HEK293 (cell line): ENCODE measurements around the gene SPA17.
A peak's percentile ranks its signal among the peaks of the same experiment; 100 is the strongest.

Experiments used
- CTCF ChIA-PET: fragments of 350-600 bp; formaldehyde crosslinking; extraction: SDS; loops from one replicate; lab custom pipeline; 2021; ENCODE audit warnings: antibody characterized with exemption; lab: Yijun Ruan, JAX
- POLR2A ChIA-PET: fragments of 300-600 bp; formaldehyde crosslinking; extraction: SDS; loops from one replicate; lab custom pipeline; 2020; ENCODE audit warnings: antibody characterized with exemption, inconsistent platforms; lab: Yijun Ruan, JAX
- H3K27ac ChIP-seq: fragments of 200-500 bp; sonication (Bioruptor generic); 2 replicates; pipeline ENCODE4 v1.5.1; 2014; ENCODE audit warnings: low read depth, low read length, control low read depth, inconsistent platforms; ENCODE audit errors: extremely low read depth
- H3K36me3 ChIP-seq, 2 experiments: fragments of 200-500 bp in 1 of 2; sonication (Bioruptor generic) in 1 of 2; 1 replicate in 1 of 2; 2 replicates in 1 of 2; pipeline ENCODE4 v1.5.1; 2014 to 2017; ENCODE audit warnings: inconsistent platforms in 2 of 2, low read length in 2 of 2; ENCODE audit not compliant: control insufficient read depth in 2 of 2, insufficient read depth in 1 of 2
- H3K4me1 ChIP-seq: fragments of 200-500 bp; sonication (Bioruptor generic); 2 replicates; pipeline ENCODE4 v1.5.1; 2014; ENCODE audit warnings: mild to moderate bottlenecking, low read length, inconsistent platforms; ENCODE audit not compliant: control insufficient read depth, insufficient read depth
- H3K4me3 ChIP-seq: 2 replicates; pipeline ENCODE4 v1.5.1; 2011; ENCODE audit warnings: low read depth, mild to moderate bottlenecking, control low read depth, low read length, moderate library complexity
- H3K9me3 ChIP-seq: fragments of 200-500 bp; sonication (Bioruptor generic); 2 replicates; pipeline ENCODE4 v1.5.1; 2014; ENCODE audit warnings: low read depth, low read length, inconsistent platforms; ENCODE audit not compliant: control insufficient read depth, insufficient read depth
- ATF2 ChIP-seq: fragments of 450-650 bp; formaldehyde crosslinking; IDR thresholded peaks from 2 replicates; pipeline ENCODE4 v1.5.1; 2016; ENCODE audit warnings: missing biosample characterization, missing genetic modification characterization, low read depth
- GLIS1 ChIP-seq: fragments of 450-650 bp; formaldehyde crosslinking; IDR thresholded peaks from 2 replicates; pipeline ENCODE4 v1.5.1; 2016; ENCODE audit warnings: missing biosample characterization, missing genetic modification characterization
- HIC1 ChIP-seq: fragments of 450-650 bp; formaldehyde crosslinking; IDR thresholded peaks from 2 replicates; pipeline ENCODE4 v1.5.1; 2016; ENCODE audit warnings: missing biosample characterization, missing genetic modification characterization
- HOXC10 ChIP-seq: sonication (generic); formaldehyde crosslinking; IDR thresholded peaks from 2 replicates; pipeline ENCODE4 v1.8.1; 2023; ENCODE audit warnings: mild to moderate bottlenecking, missing genetic modification reagents
- OSR2 ChIP-seq: fragments of 450-650 bp; formaldehyde crosslinking; IDR thresholded peaks from 2 replicates; pipeline ENCODE4 v1.5.1; 2016; ENCODE audit warnings: missing biosample characterization, missing genetic modification characterization
- SCRT1 ChIP-seq: fragments of 450-650 bp; formaldehyde crosslinking; IDR thresholded peaks from 2 replicates; pipeline ENCODE4 v1.5.1; 2016; ENCODE audit warnings: missing biosample characterization, missing genetic modification characterization, borderline replicate concordance
- ZBTB6 ChIP-seq: fragments of 450-650 bp; formaldehyde crosslinking; IDR thresholded peaks from 2 replicates; pipeline ENCODE4 v1.5.1; 2017; ENCODE audit warnings: missing biosample characterization, missing genetic modification characterization
- ZFP41 ChIP-seq: fragments of 450-650 bp; formaldehyde crosslinking; IDR thresholded peaks from 2 replicates; pipeline ENCODE4 v1.5.1; 2016; ENCODE audit warnings: missing biosample characterization, missing genetic modification characterization, borderline replicate concordance
- ZIC2 ChIP-seq: fragments of 450-650 bp; formaldehyde crosslinking; IDR thresholded peaks from 2 replicates; pipeline ENCODE4 v1.5.1; 2016; ENCODE audit warnings: missing biosample characterization, missing genetic modification characterization
- ZNF248 ChIP-seq: fragments of 450-650 bp; formaldehyde crosslinking; IDR thresholded peaks from 2 replicates; pipeline ENCODE4 v1.5.1; 2017; ENCODE audit warnings: missing biosample characterization, missing genetic modification characterization
- ZNF266 ChIP-seq: fragments of 450-650 bp; formaldehyde crosslinking; IDR thresholded peaks from 2 replicates; pipeline ENCODE4 v1.5.1; 2016; ENCODE audit warnings: missing biosample characterization, missing genetic modification characterization, low read depth
- ZNF280D ChIP-seq: fragments of 450-650 bp; formaldehyde crosslinking; IDR thresholded peaks from 2 replicates; pipeline ENCODE4 v1.5.1; 2016; ENCODE audit warnings: missing biosample characterization, missing genetic modification characterization
- ZNF548 ChIP-seq: fragments of 450-650 bp; formaldehyde crosslinking; IDR thresholded peaks from 2 replicates; pipeline ENCODE4 v1.5.1; 2016; ENCODE audit warnings: missing biosample characterization, missing genetic modification characterization
- ZNF558 ChIP-seq: fragments of 450-650 bp; formaldehyde crosslinking; IDR thresholded peaks from 2 replicates; pipeline ENCODE4 v1.5.1; 2016; ENCODE audit warnings: missing biosample characterization, missing genetic modification characterization
- ZNF645 ChIP-seq: fragments of 450-650 bp; formaldehyde crosslinking; IDR thresholded peaks from 2 replicates; pipeline ENCODE4; 2016; ENCODE audit warnings: missing biosample characterization, missing genetic modification characterization
- ZNF664 ChIP-seq: fragments of 450-650 bp; formaldehyde crosslinking; IDR thresholded peaks from 2 replicates; pipeline ENCODE4 v1.5.1; 2016; ENCODE audit warnings: missing biosample characterization, missing genetic modification characterization
- ZSCAN4 ChIP-seq: fragments of 450-650 bp; formaldehyde crosslinking; IDR thresholded peaks from 2 replicates; pipeline ENCODE4 v1.5.1; 2017; ENCODE audit warnings: missing biosample characterization, missing genetic modification characterization

The SPA17 gene

GRCh38 chr11:124718801-124719200, 45.1 kb downstream of the SPA17 start:
- H3K4me1 ChIP-seq, result no peaks in the 10 kb centered on the region
- POLR2A ChIA-PET, result interaction anchor here (1.0 kb wide), 1 partner anchor 45 kb away, joined by 5 read pairs; the partner anchor contains the start of genes SIAE and SPA17
- no peak overlapping the region for H3K4me3 ChIP-seq
- no peak for TF ChIP-seq OSR2
- TF ChIP-seq ATF2 (tag by site-specific recombination), result no peak
- TF ChIP-seq ZNF548, result no peak
- H3K36me3 ChIP-seq, result no peaks in the 10 kb centered on the region
- H3K9me3 ChIP-seq, result no peaks in the 10 kb centered on the region
- H3K27ac ChIP-seq, result no peak overlapping the region
- CTCF ChIA-PET, result interaction anchor here (0.7 kb wide), 1 partner anchor 118 kb away, joined by 3 read pairs; no protein-coding TSS in a partner anchor

GRCh38 chr11:124719534-124719933, 45.8 kb downstream of the SPA17 start:
- TF ChIP-seq HOXC10 (no peak), ZNF664 (tag by site-specific recombination) (no peak), ZNF266 (tag by site-specific recombination) (no peak), SCRT1 (tag by site-specific recombination) (no peak), ZIC2 (tag by site-specific recombination) (peak; percentile 61), HIC1 (tag by site-specific recombination) (no peak), ZSCAN4 (tag by site-specific recombination) (no peak), ZNF558 (tag by site-specific recombination) (no peak), ZNF280D (no peak), ZFP41 (no peak), GLIS1 (tag by site-specific recombination) (peak; percentile 86), ZNF248 (tag by site-specific recombination) (no peak), ZNF645 (tag by site-specific recombination) (no peak), ZBTB6 (tag by site-specific recombination) (no peak)
- no peaks in the 10 kb centered on the region for H3K4me1 ChIP-seq
- no peaks in the 10 kb centered on the region for H3K9me3 ChIP-seq
- H3K27ac ChIP-seq, result no peak overlapping the region
- ChIA-PET POLR2A (no interaction called here), CTCF (interaction anchor here (0.7 to 1.0 kb wide), 3 partner anchors 21 to 117 kb away, joined by 3 read pairs; no protein-coding TSS in a partner anchor)
- no peak overlapping the region for H3K4me3 ChIP-seq
- no peaks in the 10 kb centered on the region for H3K36me3 ChIP-seq
